HEK293T (cell line): ENCODE measurements around the gene HS1BP3.

Source experiments
- BHLHE40 ChIP-seq: fragments of 450-650 bp; IDR thresholded peaks from 2 replicates; pipeline ENCODE4 v1.6.1; 2016; ENCODE audit warnings: mild to moderate bottlenecking, moderate library complexity, borderline replicate concordance
- CTBP1 ChIP-seq: fragments of 450-650 bp; IDR thresholded peaks from 2 replicates; pipeline ENCODE4 v1.6.1; 2016; ENCODE audit warnings: borderline replicate concordance
- FOXA1 ChIP-seq: fragments of 450-650 bp; IDR thresholded peaks from 2 replicates; pipeline ENCODE4 v1.6.1; 2016; ENCODE audit warnings: mild to moderate bottlenecking
- FOXM1 ChIP-seq: fragments of 450-650 bp; IDR thresholded peaks from 2 replicates; pipeline ENCODE4 v1.6.1; 2017; ENCODE audit warnings: mild to moderate bottlenecking, borderline replicate concordance
- L3MBTL2 ChIP-seq: fragments of 450-650 bp; conservative IDR thresholded peaks from 2 replicates; pipeline ENCODE4 v1.6.1; 2016; ENCODE audit warnings: mild to moderate bottlenecking
- PKNOX1 ChIP-seq: fragments of 450-650 bp; IDR thresholded peaks from 2 replicates; pipeline ENCODE4 v1.6.1; 2016
- SP1 ChIP-seq: fragments of 450-650 bp; IDR thresholded peaks from 2 replicates; pipeline ENCODE4 v1.6.1; 2017
- SUZ12 ChIP-seq: fragments of 450-650 bp; IDR thresholded peaks from 2 replicates; pipeline ENCODE4 v1.6.1; 2016; ENCODE audit warnings: mild to moderate bottlenecking
- TARDBP ChIP-seq: fragments of 450-650 bp; IDR thresholded peaks from 2 replicates; pipeline ENCODE4 v1.6.1; 2016

GRCh38 chr2:20619624-20620024 is 31.3 kb downstream of the HS1BP3 start:
- no peak for TF ChIP-seq TARDBP
- TF ChIP-seq FOXM1, result no peak
- no peak for TF ChIP-seq SUZ12
- TF ChIP-seq L3MBTL2, result no peak
- TF ChIP-seq CTBP1, result no peak
- no peak for TF ChIP-seq BHLHE40
- TF ChIP-seq FOXA1, result no peak
- no peak for TF ChIP-seq SP1
- TF ChIP-seq PKNOX1, result no peak
